Naive thymus-derived CD4-positive, alpha-beta T cell (primary cell): ENCODE data around the gene CAMSAP1. TPM values are rescaled to one million over a fixed set of nuclear protein-coding genes. Genes with fewer than 3 reads are reported as not detected.
"Not testable (repeated sequence)": the region's sequence is repeated elsewhere in the genome, so short reads cannot be mapped to it uniquely, and the experiment has no call there.

Experiments
- ATAC-seq: fragments of 150-1000 bp; cut with Tn5 transposase; 2 replicates; pipeline ENCODE4 v1.10.0; 2021; ENCODE audit warnings: mild to moderate bottlenecking, moderate library complexity
- CTCF ChIA-PET: fragments of 350-600 bp; sonication (Branson Sonifier 250); formaldehyde crosslinking; loops from one replicate; lab custom pipeline; 2021; ENCODE audit warnings: antibody characterized with exemption; lab: Charles Lee
- POLR2A ChIA-PET: fragments of 350-600 bp; sonication (Branson Sonifier 250); formaldehyde crosslinking; loops from one replicate; lab custom pipeline; 2021; ENCODE audit warnings: antibody characterized with exemption, inconsistent platforms; lab: Charles Lee
- DNase-seq, 9 donors: peaks; one replicate each; pipeline versions ENCODE4 v3.0.0 to v3.0.0-alpha.2; 2020 to 2022; ENCODE audit warnings: mixed read lengths in 1 of 9
- H3K27ac ChIP-seq: one replicate; pipeline ENCODE4 v1.7.0; 2013; ENCODE audit warnings: mild to moderate bottlenecking, low read depth, low read length, moderate library complexity
- H3K27me3 ChIP-seq, 2 donors: one replicate each; pipeline ENCODE4 v1.7.0; 2013; ENCODE audit warnings: low read length in 2 of 2, mild to moderate bottlenecking in 2 of 2, moderate library complexity in 2 of 2; ENCODE audit not compliant: control insufficient read depth in 2 of 2, insufficient read depth in 2 of 2
- H3K36me3 ChIP-seq, 3 experiments: 1 replicate in 2 of 3; 2 replicates in 1 of 3; pipeline ENCODE4 v1.7.0; 2013; ENCODE audit warnings: low read length in 3 of 3, mild to moderate bottlenecking in 3 of 3, moderate library complexity in 1 of 3; ENCODE audit not compliant: insufficient read depth in 3 of 3, control insufficient read depth in 2 of 3
- H3K4me1 ChIP-seq, 2 donors: one replicate each; pipeline ENCODE4 v1.7.0; 2013; ENCODE audit warnings: low read length in 2 of 2, mild to moderate bottlenecking in 2 of 2, moderate library complexity in 1 of 2; ENCODE audit not compliant: control insufficient read depth in 2 of 2, insufficient read depth in 2 of 2
- H3K4me3 ChIP-seq: 2 replicates; pipeline ENCODE4 v1.7.0; 2013; ENCODE audit warnings: mild to moderate bottlenecking, low read length
- H3K9me3 ChIP-seq, 3 experiments: 1 replicate in 2 of 3; 2 replicates in 1 of 3; pipeline ENCODE4 v1.7.0; 2013; ENCODE audit warnings: low read length in 3 of 3; ENCODE audit not compliant: control insufficient read depth in 2 of 3
- H3K27ac Mint-ChIP-seq, 9 donors: one replicate each; pipeline ENCODE4 v1.8.0; 2020 to 2022; ENCODE audit warnings: mixed read lengths in 9 of 9, mild to moderate bottlenecking in 8 of 9, moderate library complexity in 5 of 9, inconsistent platforms in 2 of 9
- H3K27me3 Mint-ChIP-seq, 5 donors: one replicate each; pipeline ENCODE4 v1.8.0; 2021 to 2022; ENCODE audit warnings: mixed read lengths in 5 of 5, mild to moderate bottlenecking in 1 of 5
- H3K36me3 Mint-ChIP-seq, 5 donors: one replicate each; pipeline ENCODE4 v1.8.0; 2020 to 2022; ENCODE audit warnings: mixed read lengths in 5 of 5, mild to moderate bottlenecking in 3 of 5, inconsistent platforms in 1 of 5
- H3K4me1 Mint-ChIP-seq, 7 donors: one replicate each; pipeline ENCODE4 v1.8.0; 2020 to 2022; ENCODE audit warnings: mixed read lengths in 7 of 7, mild to moderate bottlenecking in 3 of 7, inconsistent platforms in 1 of 7
- H3K4me3 Mint-ChIP-seq, 10 donors: one replicate each; pipeline ENCODE4 v1.8.0; 2020 to 2022; ENCODE audit warnings: mild to moderate bottlenecking in 10 of 10, mixed read lengths in 10 of 10, moderate library complexity in 6 of 10, inconsistent platforms in 2 of 10
- H3K9me3 Mint-ChIP-seq, 11 donors: one replicate each; pipeline ENCODE4 v1.8.0; 2020 to 2022; ENCODE audit warnings: mixed read lengths in 11 of 11, mild to moderate bottlenecking in 4 of 11, inconsistent platforms in 1 of 11, moderate library complexity in 1 of 11
- intact Hi-C, 2 donors: fragments of 100-400 bp; cut with micrococcal nuclease; formaldehyde crosslinking; loops; one replicate each; pipeline ENCODE4 v1.15.1; 2023
- polyA plus RNA-seq, 2 donors: library from polyadenylated mRNA; unstranded; fragments of 300-500 nt; fragmentation: Illumina TruSeq; gene quantifications; one replicate each; pipeline ENCODE4 v1.2.3, GENCODE V29; 2021
- total RNA-seq, 6 experiments: library from RNA in 5 of 6; stranded (reverse) in 5 of 6; gene quantifications; 1 replicate in 5 of 6; 2 replicates in 1 of 6; pipeline ENCODE4 v1.2.3 and lab custom pipeline; 2021 to 2026

CAMSAP1 gene
- total and polyA plus RNA-seq, 7 experiments from 2014 or later, result 0.65 to 34.3 (median 21.5) TPM

DNA sequence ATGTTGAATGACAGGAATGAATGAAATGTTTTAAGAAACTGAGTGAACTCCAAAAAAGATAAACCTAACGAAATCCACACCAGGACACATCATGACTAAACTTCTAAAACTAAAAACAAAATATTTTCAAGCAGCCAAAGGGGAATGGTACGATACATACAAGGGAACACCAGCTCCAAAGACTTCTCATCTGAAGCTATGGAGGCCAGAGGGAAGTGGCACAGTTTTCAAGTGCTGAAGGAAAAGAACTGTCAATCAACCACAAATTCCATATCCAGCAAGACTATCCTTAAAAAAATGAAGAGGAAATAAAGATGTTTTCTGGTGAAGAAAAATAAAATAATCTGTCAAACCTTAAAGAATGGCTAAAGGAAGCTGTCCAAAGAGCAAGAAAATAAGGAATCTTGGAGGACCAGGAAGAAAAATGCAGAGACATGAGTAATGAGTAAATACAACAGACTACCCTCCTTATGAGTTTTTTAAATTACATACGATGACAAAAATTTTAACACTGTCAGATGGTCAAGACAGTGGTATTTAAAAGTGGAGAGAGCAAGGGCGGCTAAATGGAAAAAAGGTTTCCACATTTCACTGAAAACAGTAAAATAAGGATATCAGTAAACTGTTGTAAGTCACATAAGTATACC is 12.0 kb downstream of the CAMSAP1 start:
- Histone ChIP-seq H3K9me3 (no peaks in the 10 kb centered on the region), H3K36me3 (no peaks in the 10 kb centered on the region), H3K27ac (no peak overlapping the region), H3K4me3 (no peak overlapping the region), H3K4me1 (peaks cover 0 to 7% of the 10 kb centered on the region in 2 donors), H3K27me3 (no peaks in the 10 kb centered on the region)
- ATAC-seq (no peak), DNase-seq (no peak)
- H3K4me1 Mint-ChIP-seq, result peaks cover 30 to 92% (median 75%) of the 10 kb centered on the region in 7 donors
- peak overlapping the region in 1 of 9 donors; percentile 42 for H3K27ac Mint-ChIP-seq
- ChIA-PET POLR2A (no interaction called here), CTCF (interaction anchor here (0.5 kb wide), 1 partner anchor 32 kb away, joined by 5 read pairs; no protein-coding TSS in a partner anchor)
- peaks cover 5 to 27% (median 21%) of the 10 kb centered on the region in 5 donors for H3K36me3 Mint-ChIP-seq
- H3K4me3 Mint-ChIP-seq, result peak overlapping the region in 1 of 10 donors; percentile 2
- peaks cover 0 to 21% (median 7%) of the 10 kb centered on the region in 11 donors for H3K9me3 Mint-ChIP-seq
- H3K27me3 Mint-ChIP-seq, result no peaks in the 10 kb centered on the region
- intact Hi-C loops, result no loop called here

- peaks cover 23 to 86% (median 75%) of the 10 kb centered on the region in 7 donors for H3K4me1 Mint-ChIP-seq
- H3K4me3 Mint-ChIP-seq, result peak overlapping the region in 3 of 10 donors; percentile 9 to 32 (median 9)
Measured at GRCh38 chr9:135893104-135893503, 14.2 kb downstream of the CAMSAP1 start.

GRCh38 chr9:135892327-135892726 is 15.0 kb downstream of the CAMSAP1 start:
- H3K9me3 Mint-ChIP-seq, H3K4me3 Mint-ChIP-seq, H3K36me3 Mint-ChIP-seq: not testable (repeated sequence)

More at GRCh38 chr9:135893104-135893503, 14.2 kb downstream of the CAMSAP1 start:
- ChIA-PET CTCF (no interaction called here), POLR2A (no interaction called here)
- Histone ChIP-seq H3K27me3 (no peaks in the 10 kb centered on the region), H3K27ac (no peak overlapping the region), H3K4me3 (no peak overlapping the region), H3K4me1 (peaks cover 2 to 11% of the 10 kb centered on the region in 2 donors), H3K9me3 (no peaks in the 10 kb centered on the region), H3K36me3 (no peaks in the 10 kb centered on the region)
- peaks cover 0 to 9% (median 2%) of the 10 kb centered on the region in 11 donors for H3K9me3 Mint-ChIP-seq
- H3K27me3 Mint-ChIP-seq, result no peaks in the 10 kb centered on the region
- intact Hi-C loops, result no loop called here
- H3K27ac Mint-ChIP-seq, result peak overlapping the region in 7 of 9 donors; percentile 2 to 65 (median 37)
- DNase-seq (no peak), ATAC-seq (no peak)
- H3K36me3 Mint-ChIP-seq, result peaks cover 0 to 12% (median 11%) of the 10 kb centered on the region in 5 donors

GRCh38 chr9:135891027-135891631 is 16.2 kb downstream of the CAMSAP1 start:
- CTCF ChIA-PET, result interaction anchor here (1.4 kb wide), 1 partner anchor 27 kb away, joined by 4 read pairs; no protein-coding TSS in a partner anchor
- H3K9me3 ChIP-seq, result no peaks in the 10 kb centered on the region
- H3K27me3 ChIP-seq, result no peaks in the 10 kb centered on the region
- H3K27ac ChIP-seq, result no peak overlapping the region
- Mint-ChIP-seq H3K4me3 (no peak overlapping the region), H3K27me3 (no peaks in the 10 kb centered on the region), H3K9me3 (peaks cover 0 to 5% (median 0%) of the 10 kb centered on the region in 11 donors), H3K27ac (peak overlapping the region in 1 of 9 donors; percentile 59), H3K4me1 (peaks cover 34 to 87% (median 81%) of the 10 kb centered on the region in 7 donors), H3K36me3 (peaks cover 0 to 9% (median 5%) of the 10 kb centered on the region in 5 donors)
- POLR2A ChIA-PET, result no interaction called here
- peaks cover 11 to 30% of the 10 kb centered on the region in 2 donors for H3K4me1 ChIP-seq
- H3K4me3 ChIP-seq, result no peak overlapping the region
- intact Hi-C loops, result no loop called here
- no peak for DNase-seq
- ATAC-seq, result no peak
- H3K36me3 ChIP-seq, result no peaks in the 10 kb centered on the region

More at GRCh38 chr9:135892327-135892726, 15.0 kb downstream of the CAMSAP1 start:
- intact Hi-C loops, POLR2A ChIA-PET, H3K27me3 ChIP-seq, H3K27ac ChIP-seq, ATAC-seq, DNase-seq, H3K27me3 Mint-ChIP-seq, CTCF ChIA-PET, H3K4me3 ChIP-seq, H3K9me3 ChIP-seq, H3K36me3 ChIP-seq: not testable (repeated sequence)
- peaks cover 9 to 19% of the 10 kb centered on the region in 2 donors for H3K4me1 ChIP-seq
- peak overlapping the region in 2 of 9 donors; percentile 35 to 67 for H3K27ac Mint-ChIP-seq
- peaks cover 24 to 86% (median 75%) of the 10 kb centered on the region in 7 donors for H3K4me1 Mint-ChIP-seq

DNA sequence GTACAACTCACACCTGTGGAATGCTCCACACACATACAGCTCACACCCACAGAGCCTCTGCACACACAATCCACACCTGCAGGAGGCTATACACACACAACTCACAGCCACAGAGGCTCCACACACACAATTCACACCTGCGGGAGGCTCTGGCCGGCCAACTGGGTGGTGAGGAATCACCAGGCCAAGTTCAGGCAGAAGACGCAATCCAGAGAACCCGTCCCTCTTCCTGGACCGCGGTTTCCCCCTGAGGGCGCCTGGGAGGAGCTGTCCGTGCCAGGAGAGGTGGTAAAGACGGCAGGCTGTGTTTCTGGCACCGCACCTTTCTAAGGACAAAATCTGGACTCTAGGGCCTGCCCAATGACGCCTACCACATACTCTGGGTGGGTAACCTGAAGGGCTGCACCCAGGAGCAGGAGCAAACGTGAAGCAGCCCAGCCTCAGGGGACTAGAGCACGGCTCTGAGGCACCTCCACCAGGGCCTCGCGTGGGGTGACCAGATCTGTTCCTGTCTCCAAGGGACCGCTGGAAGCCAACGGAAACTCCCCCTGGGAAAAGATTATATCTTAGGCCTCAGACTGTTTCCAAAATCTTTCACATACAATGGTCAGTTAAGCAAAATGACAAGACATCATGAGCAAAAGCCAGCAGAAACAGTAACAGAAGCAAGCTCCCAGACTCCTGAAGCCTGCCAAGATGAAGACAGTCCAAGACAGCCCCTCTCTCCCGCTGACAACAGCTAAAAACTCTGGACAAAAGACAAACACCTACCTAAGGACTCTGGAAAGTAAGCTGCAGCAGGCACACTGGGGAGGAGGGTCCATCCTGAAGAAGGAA is 16.9 kb downstream of the CAMSAP1 start:
- Mint-ChIP-seq H3K36me3 (peaks cover 0 to 6% (median 5%) of the 10 kb centered on the region in 5 donors), H3K27ac (no peak overlapping the region), H3K4me1 (peaks cover 40 to 87% (median 81%) of the 10 kb centered on the region in 7 donors), H3K4me3 (no peak overlapping the region), H3K27me3 (no peaks in the 10 kb centered on the region), H3K9me3 (peaks cover 0 to 5% (median 0%) of the 10 kb centered on the region in 11 donors)
- intact Hi-C loops, result no loop called here
- Histone ChIP-seq H3K27me3 (no peaks in the 10 kb centered on the region), H3K9me3 (no peaks in the 10 kb centered on the region), H3K27ac (no peak overlapping the region), H3K36me3 (no peaks in the 10 kb centered on the region), H3K4me1 (peaks cover 11 to 30% of the 10 kb centered on the region in 2 donors), H3K4me3 (no peak overlapping the region)
- CTCF ChIA-PET, result interaction anchor here (1.4 kb wide), 1 partner anchor 26 kb away, joined by 4 read pairs; no protein-coding TSS in a partner anchor
- ATAC-seq, result no peak
- DNase-seq, result no peak
- POLR2A ChIA-PET, result no interaction called here

- Mint-ChIP-seq H3K4me3 (peak overlapping the region in 3 of 10 donors; percentile 41 to 94 (median 47)), H3K27me3 (no peaks in the 10 kb centered on the region), H3K4me1 (peaks cover 44 to 86% (median 79%) of the 10 kb centered on the region in 7 donors), H3K9me3 (peaks cover 0 to 1% (median 0%) of the 10 kb centered on the region in 11 donors), H3K36me3 (peaks cover 0 to under 1% (median under 1%) of the 10 kb centered on the region in 5 donors), H3K27ac (peak overlapping the region in 3 of 9 donors; percentile 47 to 87 (median 78))
- ChIA-PET POLR2A (interaction anchor here (1.3 kb wide), 1 partner anchor 18 kb away, joined by 4 read pairs; the partner anchor contains the start of gene CAMSAP1), CTCF (no interaction called here)
- no peak for DNase-seq
- H3K9me3 ChIP-seq, result no peaks in the 10 kb centered on the region
- intact Hi-C loops, result no loop called here
- H3K27ac ChIP-seq, result no peak overlapping the region
- no peak overlapping the region for H3K4me3 ChIP-seq
- H3K27me3 ChIP-seq, result no peaks in the 10 kb centered on the region
- no peaks in the 10 kb centered on the region for H3K36me3 ChIP-seq
- H3K4me1 ChIP-seq, result peaks cover 11 to 30% of the 10 kb centered on the region in 2 donors
- no peak for ATAC-seq
Measured at GRCh38 chr9:135889564-135890189, 17.7 kb downstream of the CAMSAP1 start.
